ENCODE results near the gene TNRC6A.

The TNRC6A gene

GRCh38 chr16:24688359-24688758 lies 41.1 kb upstream of the TNRC6A start:
- no peak overlapping the region for H3K4me3 ChIP-seq (ENCODE audit: low read depth, low read length)
- DNase-seq (ENCODE audit: low read depth, low spot score) = no peak
- TF ChIP-seq CTCF (IDR thresholded peaks at IDR 0.05; ENCODE audit: low read depth, low read length) = no peak
- in situ Hi-C loops (cut with HindIII; ENCODE audit: low sequenced_read_pairs) = no loop called here

GRCh38 chr16:24689128-24689527 lies 40.3 kb upstream of the TNRC6A start:
- peak; percentile 85 for TF ChIP-seq CTCF (IDR thresholded peaks at IDR 0.05; ENCODE audit: low read depth, low read length)
- H3K4me3 ChIP-seq (ENCODE audit: low read depth, low read length) = no peak overlapping the region
- in situ Hi-C loops (cut with HindIII; ENCODE audit: low sequenced_read_pairs) = no loop called here
- peak; percentile 48 for DNase-seq (ENCODE audit: low read depth, low spot score)

GRCh38 chr16:24692854-24693253 lies 36.6 kb upstream of the TNRC6A start:
- no peak overlapping the region for H3K4me3 ChIP-seq (ENCODE audit: low read depth, low read length)
- TF ChIP-seq CTCF (IDR thresholded peaks at IDR 0.05; ENCODE audit: low read depth, low read length) = no peak
- in situ Hi-C loops (cut with HindIII; ENCODE audit: low sequenced_read_pairs) = no loop called here
- no peak for DNase-seq (ENCODE audit: low read depth, low spot score)

- TF ChIP-seq CTCF (IDR thresholded peaks at IDR 0.05; ENCODE audit: low read depth, low read length) = peak; percentile 17
- in situ Hi-C loops (cut with HindIII; ENCODE audit: low sequenced_read_pairs) = no loop called here
- DNase-seq (ENCODE audit: low read depth, low spot score) = no peak
- no peak overlapping the region for H3K4me3 ChIP-seq (ENCODE audit: low read depth, low read length)
These were observed 34.5 kb upstream of the TNRC6A start for GRCh38 chr16:24694931-24695330.

- DNase-seq (ENCODE audit: low read depth, low spot score) = no peak
- no peak overlapping the region for H3K4me3 ChIP-seq (ENCODE audit: low read depth, low read length)
- in situ Hi-C loops (cut with HindIII; ENCODE audit: low sequenced_read_pairs) = no loop called here
- no peak for TF ChIP-seq CTCF (IDR thresholded peaks at IDR 0.05; ENCODE audit: low read depth, low read length)
These were observed 32.8 kb upstream of the TNRC6A start for GRCh38 chr16:24696699-24697098.

GRCh38 chr16:24698308-24698707 lies 31.1 kb upstream of the TNRC6A start:
- in situ Hi-C loops (cut with HindIII; ENCODE audit: low sequenced_read_pairs) = no loop called here
- H3K4me3 ChIP-seq (ENCODE audit: low read depth, low read length) = no peak overlapping the region
- no peak for TF ChIP-seq CTCF (IDR thresholded peaks at IDR 0.05; ENCODE audit: low read depth, low read length)
- DNase-seq (ENCODE audit: low read depth, low spot score) = no peak

- no peak for DNase-seq (ENCODE audit: low read depth, low spot score)
- no peak for TF ChIP-seq CTCF (IDR thresholded peaks at IDR 0.05; ENCODE audit: low read depth, low read length)
- no peak overlapping the region for H3K4me3 ChIP-seq (ENCODE audit: low read depth, low read length)
- in situ Hi-C loops (cut with HindIII; ENCODE audit: low sequenced_read_pairs) = no loop called here
These were observed 30.2 kb upstream of the TNRC6A start for GRCh38 chr16:24699151-24699723.

Measured in astrocyte of the spinal cord (primary cell).